Measurements from ENCODE around the gene RAD9A.
A peak's percentile ranks its signal among the peaks of the same experiment; 100 is the strongest.

RAD9A gene

DNA sequence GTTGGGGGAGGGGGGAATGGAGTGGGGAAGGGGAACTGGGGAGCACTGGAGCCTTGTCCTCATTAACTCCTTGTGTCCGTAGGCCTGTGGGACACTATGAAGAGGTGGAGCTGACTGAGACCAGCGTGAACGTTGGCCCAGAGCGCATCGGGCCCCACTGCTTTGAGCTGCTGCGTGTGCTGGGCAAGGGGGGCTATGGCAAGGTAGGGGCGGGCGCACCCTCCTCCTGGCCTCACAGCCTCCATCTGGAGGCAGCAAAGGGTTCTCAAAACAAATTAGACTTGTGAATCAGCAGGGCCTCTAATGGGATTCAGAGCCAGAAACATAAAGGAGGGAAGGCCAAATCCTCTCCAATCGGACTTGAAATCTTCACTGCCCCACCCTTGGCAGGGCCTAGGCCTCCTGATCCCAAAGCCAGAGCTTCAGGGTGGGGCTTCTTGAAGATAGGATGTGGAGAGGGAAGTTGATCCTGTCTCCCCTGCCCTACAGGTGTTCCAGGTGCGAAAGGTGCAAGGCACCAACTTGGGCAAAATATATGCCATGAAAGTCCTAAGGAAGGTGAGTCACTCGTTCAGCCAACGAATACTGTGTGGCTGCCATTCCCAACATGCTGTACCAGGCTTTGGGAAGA is 37.4 kb downstream of the RAD9A start:
- DNase-seq: no peak

DNA sequence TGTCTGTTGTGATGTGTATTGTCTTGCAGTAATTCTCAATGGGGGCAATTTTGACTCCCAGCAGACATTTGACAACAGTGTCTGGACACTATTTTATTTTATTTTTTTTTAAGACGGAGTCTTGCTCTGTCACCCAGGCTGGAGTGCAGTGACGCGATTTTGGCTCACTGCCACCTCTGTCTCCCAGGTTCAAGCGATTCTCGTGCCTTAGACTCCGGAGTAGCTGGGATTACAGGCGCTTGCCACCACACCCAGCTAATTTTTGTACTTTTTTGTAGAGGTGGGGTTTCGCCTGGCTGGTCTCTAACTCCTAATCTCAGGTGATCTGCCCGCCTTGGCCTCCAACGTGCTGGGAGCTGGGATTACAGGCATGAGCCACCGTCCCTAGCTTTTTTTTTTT is 37.9 kb downstream of the RAD9A start:
- no peak for DNase-seq

DNA sequence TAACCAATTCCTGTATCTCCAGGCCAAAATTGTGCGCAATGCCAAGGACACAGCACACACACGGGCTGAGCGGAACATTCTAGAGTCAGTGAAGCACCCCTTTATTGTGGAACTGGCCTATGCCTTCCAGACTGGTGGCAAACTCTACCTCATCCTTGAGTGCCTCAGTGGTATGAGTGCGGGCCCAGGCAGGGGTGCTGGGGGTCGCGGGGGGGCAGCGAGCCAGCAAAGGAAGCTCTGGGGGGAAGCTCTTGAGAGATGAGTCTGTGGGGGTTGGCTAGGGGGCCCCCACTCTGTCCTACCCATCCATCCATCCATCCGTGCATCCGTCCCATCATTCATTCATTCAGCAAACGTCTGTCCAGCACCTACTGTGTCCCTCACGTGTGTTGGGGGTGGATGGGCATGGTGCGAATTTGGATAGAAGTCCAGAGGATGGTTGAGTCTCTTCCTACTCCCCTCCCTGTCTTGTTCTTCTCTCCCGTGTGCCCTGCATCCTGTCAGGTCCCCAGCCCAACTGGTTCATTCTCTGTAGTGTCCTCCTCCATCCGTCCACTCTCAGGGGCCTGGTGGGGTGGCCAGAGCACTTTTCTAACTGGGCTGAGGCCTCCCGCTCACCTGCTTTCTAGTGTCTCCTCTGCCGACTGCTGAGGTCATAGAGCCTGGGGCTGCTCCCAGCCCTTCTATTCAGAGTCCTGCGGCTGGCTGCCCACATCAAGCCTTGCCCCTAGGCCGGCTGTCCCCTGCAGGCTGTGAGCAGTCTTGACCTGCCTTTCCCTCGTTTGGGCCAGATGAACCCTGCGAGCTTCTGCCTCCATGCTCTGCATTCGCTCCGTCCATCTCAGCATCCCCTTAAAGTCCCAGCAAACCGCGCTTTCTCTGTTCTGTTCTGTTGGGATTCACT is 39.8 kb downstream of the RAD9A start:
- no peak for DNase-seq

DNA sequence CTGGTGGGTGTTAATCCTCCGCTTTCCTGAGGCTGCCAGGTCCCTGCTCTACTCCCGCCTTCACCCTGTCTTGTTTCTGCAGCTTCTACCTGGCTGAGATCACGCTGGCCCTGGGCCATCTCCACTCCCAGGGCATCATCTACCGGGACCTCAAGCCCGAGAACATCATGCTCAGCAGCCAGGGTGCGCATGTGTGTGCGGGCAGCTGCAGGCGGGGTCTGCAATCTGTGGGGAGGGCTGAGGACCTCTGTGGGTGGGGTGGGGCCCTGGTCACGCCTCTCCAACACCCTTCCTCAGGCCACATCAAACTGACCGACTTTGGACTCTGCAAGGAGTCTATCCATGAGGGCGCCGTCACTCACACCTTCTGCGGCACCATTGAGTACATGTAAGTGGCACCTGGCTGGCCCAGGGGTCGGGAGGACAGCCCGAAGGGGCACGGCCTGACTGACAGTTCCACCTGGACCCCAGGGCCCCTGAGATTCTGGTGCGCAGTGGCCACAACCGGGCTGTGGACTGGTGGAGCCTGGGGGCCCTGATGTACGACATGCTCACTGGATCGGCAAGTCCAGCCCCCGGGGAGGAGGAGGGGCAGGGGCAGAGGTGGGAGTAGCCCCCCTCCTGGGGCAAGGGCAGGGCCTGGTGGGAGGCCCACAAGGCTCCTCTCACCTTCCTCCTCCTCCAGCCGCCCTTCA is 41.0 kb downstream of the RAD9A start:
- no peak for DNase-seq

DNA sequence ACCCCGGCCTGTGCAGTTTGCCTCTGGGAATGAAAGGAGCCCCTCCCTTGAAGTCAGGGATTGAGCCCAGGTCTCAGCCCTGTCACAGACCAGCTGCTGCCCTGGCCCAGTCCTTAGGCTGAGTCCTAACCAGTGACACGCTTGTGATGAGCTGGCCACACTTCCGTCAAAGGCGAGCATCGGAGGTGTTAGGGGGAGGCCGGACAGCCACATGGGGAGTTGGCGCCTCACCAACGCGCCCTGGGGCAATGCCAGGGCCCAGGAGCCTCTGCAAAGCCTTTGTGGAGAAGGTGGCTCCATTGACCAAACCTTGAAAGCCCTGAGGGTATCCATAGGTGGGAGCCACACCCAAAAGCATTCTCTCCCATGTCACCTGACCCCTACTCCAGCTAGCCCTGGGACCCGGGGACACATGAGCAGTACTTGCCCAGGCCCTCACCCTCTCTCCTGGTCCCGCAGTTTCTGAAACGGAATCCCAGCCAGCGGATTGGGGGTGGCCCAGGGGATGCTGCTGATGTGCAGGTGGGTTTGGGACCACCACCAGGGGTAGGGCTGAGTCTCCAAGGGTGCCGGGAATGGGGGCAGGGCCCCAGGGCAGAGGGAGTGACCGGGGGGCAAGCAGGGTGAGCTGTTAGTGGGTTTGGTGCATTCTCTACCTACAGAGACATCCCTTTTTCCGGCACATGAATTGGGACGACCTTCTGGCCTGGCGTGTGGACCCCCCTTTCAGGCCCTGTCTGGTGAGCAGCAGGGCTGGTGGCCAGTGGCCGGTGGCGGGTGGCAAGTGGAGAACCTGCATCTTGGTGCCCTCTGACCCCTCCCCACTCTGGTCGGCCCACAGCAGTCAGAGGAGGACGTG is 42.0 kb downstream of the RAD9A start:
- DNase-seq: peak; percentile 34

DNA sequence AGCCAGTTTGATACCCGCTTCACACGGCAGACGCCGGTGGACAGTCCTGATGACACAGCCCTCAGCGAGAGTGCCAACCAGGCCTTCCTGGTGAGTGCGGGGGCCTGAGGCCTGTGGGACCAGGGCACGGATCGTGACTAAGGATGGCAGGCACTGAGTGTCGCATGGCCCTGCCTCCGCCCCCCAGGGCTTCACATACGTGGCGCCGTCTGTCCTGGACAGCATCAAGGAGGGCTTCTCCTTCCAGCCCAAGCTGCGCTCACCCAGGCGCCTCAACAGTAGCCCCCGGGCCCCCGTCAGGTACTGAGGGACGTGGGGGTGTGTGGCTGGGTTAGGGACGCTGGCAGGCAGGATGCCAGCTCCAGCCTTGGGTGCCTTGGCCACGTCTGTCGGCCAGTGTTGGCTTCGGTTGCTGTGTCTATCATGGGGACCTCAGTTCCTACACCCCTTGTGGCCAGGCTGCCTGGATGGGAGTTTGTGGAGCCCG is 42.7 kb downstream of the RAD9A start:
- no peak for DNase-seq

DNA sequence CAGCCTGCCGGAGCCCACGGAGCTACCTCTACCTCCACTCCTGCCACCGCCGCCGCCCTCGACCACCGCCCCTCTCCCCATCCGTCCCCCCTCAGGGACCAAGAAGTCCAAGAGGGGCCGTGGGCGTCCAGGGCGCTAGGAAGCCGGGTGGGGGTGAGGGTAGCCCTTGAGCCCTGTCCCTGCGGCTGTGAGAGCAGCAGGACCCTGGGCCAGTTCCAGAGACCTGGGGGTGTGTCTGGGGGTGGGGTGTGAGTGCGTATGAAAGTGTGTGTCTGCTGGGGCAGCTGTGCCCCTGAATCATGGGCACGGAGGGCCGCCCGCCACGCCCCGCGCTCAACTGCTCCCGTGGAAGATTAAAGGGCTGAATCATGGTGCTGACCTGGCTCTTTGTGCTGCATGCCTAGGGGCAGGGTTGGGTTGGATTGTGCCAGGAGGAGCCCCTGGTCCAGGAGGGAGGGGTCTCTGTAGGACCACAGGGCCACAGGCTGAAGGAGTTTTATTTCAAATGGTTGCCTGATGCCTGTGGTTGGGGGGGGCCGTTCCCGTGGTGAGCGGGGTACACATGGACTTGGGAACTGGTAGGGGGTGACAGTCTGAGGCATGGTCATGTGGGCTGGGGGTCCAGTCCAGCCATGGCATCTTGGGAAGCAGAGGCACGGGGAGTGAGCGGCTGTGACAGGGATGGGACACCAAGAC is 43.4 kb downstream of the RAD9A start:
- no peak for DNase-seq

DNA sequence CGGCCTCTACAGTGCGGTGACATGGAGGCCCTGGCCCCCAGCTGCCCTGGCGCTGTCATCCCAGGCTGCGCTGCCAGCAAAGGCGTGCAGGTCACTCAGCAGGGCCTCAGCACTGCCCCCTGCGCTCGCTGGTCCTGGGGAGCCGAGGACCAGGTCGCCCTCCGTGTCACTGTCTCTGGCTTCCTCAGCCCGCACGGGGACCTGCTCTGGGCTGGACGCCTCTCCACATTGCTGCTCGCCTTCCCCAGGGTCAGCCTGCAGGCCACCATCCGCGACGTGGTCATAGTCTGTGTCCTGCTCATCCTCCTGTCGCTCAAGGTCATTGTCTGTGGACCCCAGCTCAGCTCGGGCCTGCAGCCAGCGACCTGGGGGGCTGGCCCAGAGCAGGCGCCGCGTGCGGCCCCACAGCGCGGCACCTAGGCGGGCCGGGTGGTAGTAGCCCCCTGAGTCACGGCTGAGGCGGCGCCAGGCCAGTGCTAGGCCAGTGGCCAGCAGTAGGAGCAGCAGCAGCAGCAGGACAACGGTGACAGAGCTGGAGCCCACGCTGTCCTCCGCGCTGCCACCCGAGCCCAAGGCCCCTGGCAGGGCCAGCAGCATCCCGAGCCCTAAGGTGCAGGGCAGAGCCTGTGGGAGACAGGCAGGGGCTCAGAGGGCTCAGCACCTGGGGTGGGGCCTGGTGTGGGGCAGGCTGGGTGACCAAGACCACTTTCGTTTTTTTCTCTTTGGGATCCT is 44.1 kb downstream of the RAD9A start:
- DNase-seq: no peak

DNA sequence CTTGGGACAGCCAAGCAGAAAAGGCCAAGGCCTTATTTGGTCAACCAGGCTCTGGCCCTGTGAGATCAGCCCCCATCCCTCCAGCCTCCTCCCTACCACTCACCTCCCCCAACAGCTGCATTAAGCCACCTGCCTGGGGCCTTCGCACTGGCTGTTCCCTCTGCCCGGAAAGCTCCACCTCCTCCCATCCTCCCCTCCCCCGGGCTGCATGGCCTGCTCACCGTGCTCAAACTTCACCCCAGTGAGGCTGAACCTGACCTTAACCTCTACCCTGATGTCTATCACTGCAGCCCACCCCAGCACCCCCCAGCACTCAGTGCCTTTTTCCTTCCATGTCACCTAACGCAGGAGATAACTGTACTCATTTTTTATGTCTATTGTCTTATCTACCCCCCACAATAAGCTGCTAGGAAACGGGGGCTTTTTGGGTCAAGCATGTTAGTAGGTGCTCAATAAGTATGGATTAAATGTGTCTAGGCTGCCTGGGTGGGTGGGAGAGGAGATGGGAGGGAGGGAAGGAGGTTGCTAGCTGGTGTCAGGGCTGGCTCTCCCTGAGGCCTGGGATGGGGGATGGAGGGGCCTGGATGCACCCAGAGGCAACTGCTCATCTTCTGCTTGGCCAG is 44.8 kb downstream of the RAD9A start:
- no peak for DNase-seq

DNA sequence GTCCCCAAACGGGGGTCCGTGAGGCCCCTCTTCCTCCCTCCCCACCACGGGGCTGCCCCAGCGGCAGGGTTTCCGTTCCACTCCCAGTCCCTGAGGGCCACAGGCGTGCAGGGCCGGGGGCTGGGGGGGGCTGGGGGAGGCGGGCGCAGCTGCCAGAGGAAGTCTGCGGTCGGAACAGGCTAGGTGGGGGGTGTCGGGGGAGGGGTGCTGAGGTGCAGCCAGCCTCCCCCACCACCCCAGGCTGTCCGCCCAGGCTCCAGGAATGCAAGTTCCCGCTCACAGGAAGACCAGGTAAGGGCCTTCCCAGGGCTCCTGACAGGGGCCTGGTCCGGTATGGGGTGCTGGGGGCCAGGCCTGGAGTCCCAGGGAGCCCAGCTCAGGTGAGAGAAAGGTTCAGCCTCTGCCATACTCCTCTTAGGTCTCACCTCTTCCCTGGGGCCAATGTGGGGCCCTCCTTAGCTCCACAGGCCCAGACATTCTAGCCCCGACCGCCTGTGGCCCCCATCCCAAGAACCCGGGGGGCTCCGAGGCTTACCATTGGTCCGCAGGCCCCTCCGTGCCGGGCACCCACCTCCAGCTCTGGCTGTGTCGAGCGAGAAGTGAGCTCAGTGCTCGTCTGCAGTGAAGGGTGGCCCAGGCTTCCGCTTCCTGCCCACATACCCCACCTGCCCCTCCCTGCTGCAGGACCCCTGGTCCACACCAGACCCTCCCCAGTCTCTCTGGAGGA is 45.5 kb downstream of the RAD9A start, which contains the start of gene PTPRCAP:
Gene PTPRCAP (minus strand): TSS at position 601 of the 727 bp plus-strand sequence. CDS start 63 bp downstream, at position 538.
- no peak for DNase-seq

DNA sequence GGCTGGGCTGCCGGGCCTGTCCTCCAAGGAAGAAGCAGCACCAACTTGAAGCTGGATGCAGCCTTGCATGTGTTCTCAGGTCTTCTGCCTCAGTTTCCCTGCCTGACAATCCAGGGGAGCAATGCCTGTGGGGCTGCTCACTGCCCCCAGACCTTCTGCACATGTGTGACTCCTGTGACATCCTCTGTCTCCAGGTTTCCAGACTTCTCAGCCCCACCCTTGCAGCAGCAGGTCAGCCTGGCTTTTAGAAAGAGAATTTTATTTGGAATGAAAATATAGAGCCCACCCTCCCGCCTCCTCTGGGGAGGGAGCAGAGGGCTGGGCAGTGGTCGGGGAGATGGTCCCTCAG is 46.0 kb downstream of the RAD9A start:
- DNase-seq: no peak

DNA sequence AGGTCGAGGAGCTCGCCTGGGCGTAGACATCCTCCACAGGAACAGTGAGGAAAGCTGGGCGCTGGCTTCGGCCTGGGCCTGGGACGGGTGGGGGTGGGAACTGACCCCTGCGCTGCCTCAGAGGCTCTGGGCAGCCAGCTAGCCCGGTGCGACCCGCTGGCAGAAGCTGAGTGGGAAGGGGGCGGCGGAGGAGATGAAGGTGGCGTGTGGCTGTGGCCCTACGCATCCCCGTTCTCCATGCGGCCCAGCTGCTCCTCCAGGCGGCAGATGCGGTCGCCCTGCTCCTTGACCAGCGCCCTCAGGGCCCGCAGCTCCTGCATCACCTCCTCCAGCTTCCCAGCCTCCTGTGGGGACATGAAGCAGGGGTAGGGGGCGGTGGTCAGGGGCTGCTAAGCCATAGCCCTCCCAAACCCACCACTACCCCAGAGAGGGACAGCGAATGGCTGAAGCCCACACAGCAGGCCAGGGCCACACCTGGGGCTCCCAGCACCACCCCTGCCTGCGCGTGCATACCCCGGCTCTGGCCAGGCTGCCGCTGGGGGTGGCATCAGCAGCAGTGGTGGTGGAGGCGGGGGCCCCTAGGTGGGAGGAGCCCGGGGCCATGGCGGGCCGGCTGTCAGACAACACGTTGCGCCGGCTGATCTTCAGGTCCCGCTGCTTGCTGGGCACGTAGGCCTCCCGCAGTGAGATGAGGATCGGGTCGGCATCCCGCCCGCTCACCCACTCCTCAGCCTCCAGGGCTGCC is 46.5 kb downstream of the RAD9A start:
- DNase-seq: no peak

DNA sequence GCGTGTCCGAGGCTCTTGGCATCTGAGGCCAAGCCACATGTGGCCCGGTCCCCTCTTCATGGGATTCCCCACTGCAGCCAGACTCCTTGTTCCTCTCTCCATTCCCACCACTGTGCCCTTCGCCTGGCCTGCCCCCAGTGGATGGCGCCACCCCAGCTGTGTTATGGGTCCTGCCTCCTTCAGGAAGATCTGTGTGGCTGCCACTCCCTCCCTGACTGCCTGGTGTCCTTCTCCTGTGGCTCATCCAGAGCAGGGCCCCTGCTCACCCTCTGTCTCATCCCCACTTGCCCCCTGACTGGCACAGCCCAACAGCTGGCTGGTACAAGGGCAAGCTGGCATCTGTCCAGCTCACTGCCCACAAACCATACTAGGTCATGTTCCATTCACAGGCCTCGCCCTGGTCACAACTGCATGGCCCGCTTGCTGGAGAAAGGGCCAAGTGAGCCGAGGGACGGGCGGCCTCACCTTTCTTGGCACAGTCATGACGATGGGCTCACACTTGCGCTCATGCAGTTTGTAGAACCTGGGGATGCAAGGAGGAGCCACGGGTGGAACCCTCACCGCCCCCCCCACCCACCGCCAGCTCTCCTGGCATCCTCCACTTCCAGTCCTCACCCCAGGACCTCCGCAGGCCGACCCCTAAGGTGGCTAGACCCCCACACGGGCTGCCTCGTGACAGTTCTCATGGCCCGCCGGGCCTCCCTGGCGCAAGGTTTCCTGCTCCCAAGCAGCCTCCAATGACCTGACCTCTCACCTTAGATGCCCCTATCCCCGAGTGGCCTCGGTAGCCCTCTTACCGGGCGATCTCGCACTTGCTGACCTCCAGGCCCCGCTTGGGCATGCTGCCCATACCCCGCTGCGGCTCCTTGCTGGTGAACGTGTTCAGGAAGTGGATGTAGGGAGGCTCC is 47.8 kb downstream of the RAD9A start:
- peak; percentile 19 for DNase-seq

DNA sequence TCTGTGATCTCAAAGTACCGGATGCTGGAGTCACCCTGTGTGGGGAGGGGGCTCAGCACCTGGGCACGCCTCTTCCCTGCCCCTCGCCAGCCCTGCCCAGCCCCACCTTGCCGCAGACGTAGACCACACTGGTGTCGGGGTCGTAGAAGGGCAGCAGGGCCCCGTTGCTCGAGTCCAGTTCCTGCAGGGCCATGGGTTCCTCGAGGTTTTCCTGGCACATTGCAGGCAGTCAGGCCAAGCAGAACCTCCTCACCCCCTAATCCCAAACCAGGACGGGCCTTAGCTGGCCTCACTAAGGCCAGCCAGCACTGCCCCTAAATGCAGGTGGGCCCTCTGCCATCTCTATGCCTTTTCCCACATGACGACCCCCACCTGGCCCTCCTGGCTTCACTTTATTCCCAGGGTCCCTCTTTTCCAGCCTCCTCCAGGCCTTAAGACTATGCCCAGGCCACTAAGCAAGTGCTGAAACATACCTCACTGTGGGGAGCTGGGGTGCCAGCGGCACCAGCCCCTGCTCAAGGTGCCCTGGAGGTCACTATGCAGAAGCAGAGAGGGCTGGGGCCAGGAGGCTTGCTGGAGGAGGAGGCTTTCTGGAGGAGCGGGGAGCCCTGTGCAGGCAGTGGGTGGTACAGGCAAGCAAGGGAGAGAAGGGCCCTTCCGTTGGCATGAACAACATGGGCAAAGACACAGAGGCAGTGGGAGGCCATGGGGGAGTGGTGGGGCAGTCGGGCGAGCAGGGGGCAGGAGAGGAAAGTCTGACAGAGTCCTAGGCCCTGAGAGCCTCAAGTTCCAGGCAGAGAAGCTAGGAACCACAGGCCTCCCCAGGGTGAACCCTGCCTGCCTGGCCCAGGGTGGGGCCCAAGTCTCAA is 48.7 kb downstream of the RAD9A start:
- DNase-seq: no peak

DNA sequence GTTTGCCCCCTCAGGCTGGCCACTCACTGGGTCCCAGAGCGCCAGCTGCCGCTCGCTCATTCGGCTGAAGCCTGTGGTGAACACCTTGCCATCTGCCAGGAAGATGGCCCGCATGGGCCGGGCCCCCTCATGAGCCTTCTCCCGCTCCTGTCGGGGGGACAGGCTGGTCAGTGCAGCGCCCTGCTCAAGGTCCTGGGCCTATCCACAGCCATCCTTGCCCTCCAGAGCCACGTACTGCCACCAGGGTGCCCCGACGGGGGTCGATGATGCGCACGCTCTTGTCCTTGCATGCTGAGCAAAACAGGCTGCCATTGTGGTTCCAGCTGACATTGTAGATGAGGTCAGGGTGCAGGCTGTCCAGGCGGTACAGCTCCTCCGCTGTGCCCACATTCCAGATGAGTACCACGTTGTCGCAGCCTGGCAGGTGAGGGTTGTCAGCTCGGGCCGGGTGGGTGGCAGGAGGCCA is 49.3 kb downstream of the RAD9A start:
- no peak for DNase-seq

DNA sequence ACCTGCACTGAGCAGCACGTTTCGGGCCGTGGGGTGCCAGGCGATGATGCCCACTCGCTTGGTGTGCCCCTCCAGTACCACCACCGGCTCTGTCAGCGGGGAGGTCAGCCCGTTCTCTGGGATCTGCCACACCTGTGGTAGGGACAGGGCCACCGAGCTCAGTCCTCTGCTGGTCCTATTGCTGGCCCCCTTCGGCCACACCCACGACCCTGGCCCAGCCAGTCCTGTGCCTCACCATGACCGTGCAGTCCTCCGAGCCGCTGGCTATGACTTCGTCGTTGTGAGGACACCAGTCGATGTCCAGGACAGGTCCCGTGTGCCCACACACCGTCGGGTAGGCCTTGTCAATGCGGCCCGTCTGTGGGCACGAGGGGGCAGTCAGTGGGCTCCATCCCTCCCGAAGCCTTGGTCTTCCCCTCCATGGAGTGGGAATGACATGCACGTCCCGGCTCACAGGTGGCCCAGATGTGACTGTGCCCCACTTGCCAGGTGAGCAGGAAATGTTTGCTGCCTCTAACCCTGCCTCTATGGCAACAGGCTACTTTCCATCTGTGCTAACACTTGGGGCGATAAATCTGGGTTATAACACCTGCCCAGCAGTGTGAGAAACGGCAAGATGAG is 50.1 kb downstream of the RAD9A start:
- DNase-seq: no peak
